GM12864 (cell line): ENCODE measurements around the gene PNMA6F.
"Not testable (repeated sequence)": the region's sequence is repeated elsewhere in the genome, so short reads cannot be mapped to it uniquely, and the experiment has no call there.

Experiments
- DNase-seq: peaks from one replicate; pipeline ENCODE4 v3.0.0-alpha.2; 2011; ENCODE audit warnings: low read depth
- H3K4me3 ChIP-seq: 2 replicates; pipeline ENCODE4 v1.5.1; 2011; ENCODE audit warnings: mild to moderate bottlenecking, low read depth, low read length, control low read depth
- TF ChIP-seq, protein P1 (sequence below): IDR thresholded peaks from 2 replicates; pipeline ENCODE4 v1.5.1; 2011; ENCODE audit warnings: low read depth, mild to moderate bottlenecking, moderate library complexity, low read length, control low read depth, inconsistent platforms; ENCODE audit errors: missing control alignments

PNMA6F gene

DNA sequence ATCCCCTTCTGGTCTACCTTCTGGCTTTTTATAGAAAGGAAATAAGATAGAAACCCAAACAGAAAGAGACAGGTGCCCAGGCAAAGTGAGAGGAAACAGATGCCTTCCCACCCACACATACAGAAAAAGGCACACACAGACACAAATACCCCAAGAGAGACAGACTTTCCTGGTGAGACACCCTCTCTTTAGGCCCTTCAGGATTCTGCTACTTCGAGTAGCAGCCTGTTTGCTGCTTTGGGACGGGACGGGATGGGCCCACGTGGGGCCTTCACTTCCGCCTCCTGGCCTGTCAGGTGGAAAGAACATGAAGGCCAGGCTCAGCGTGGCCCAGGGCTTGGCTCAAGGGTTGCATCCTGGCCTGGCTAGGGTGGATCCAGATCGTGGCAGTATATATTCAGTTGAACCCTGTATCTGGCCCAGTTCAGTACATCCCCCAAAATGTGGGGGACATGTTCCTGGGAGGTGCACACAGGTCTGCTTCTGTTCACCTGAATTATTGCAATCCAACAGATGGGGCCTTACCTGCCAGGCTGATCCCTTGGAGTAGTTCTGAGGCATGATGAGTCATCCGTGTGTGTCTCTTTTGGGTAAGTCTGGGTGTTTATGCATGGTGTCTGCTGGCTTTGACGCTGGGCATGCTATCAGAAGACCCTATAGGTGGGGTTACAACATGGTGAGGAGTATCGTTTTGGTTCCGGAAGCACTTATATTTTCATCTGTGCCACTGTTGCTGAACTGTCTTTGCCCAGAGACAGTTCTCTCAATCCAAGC lies 14.7 kb upstream of the PNMA6F start:
- TF ChIP-seq, protein P1, sequence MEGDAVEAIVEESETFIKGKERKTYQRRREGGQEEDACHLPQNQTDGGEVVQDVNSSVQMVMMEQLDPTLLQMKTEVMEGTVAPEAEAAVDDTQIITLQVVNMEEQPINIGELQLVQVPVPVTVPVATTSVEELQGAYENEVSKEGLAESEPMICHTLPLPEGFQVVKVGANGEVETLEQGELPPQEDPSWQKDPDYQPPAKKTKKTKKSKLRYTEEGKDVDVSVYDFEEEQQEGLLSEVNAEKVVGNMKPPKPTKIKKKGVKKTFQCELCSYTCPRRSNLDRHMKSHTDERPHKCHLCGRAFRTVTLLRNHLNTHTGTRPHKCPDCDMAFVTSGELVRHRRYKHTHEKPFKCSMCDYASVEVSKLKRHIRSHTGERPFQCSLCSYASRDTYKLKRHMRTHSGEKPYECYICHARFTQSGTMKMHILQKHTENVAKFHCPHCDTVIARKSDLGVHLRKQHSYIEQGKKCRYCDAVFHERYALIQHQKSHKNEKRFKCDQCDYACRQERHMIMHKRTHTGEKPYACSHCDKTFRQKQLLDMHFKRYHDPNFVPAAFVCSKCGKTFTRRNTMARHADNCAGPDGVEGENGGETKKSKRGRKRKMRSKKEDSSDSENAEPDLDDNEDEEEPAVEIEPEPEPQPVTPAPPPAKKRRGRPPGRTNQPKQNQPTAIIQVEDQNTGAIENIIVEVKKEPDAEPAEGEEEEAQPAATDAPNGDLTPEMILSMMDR, result no peak
- no peak for DNase-seq
- H3K4me3 ChIP-seq, result peak overlapping the region; percentile 2

DNA sequence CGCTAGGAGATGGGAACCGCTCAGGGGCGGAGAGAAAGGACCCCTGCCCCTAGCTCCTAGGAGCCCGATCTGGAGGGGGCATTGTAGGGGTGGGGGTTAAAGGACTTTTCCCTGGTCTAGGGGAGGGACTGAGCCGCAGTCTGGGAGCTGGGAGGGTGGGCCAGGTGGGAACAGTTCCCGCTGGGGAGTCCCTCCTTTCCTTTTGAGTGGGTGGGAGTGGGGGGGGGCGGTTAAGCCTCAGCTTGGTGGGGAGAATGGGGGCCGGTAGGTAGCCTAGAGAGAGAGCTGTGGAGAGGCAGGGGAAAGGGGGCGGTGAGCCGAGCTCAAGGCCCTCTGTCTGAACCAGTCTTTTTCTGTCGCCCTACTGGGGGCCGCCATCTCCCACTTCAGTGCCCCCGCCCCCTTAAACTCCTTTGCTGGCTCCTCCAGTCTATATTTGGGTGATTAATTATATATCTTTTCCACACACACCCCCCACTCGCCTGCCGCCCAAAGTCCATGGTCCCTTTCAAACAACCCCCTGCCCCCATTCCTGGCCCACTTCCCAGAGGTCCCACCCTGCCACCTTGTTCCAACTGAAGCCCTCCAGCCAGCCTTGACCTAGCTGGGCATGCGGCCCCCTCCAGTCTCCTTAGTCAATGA lies 13.2 kb upstream of the PNMA6F start:
- no peak for DNase-seq
- TF ChIP-seq, protein P1, result no peak
- peak overlapping the region; percentile 84 for H3K4me3 ChIP-seq

DNA sequence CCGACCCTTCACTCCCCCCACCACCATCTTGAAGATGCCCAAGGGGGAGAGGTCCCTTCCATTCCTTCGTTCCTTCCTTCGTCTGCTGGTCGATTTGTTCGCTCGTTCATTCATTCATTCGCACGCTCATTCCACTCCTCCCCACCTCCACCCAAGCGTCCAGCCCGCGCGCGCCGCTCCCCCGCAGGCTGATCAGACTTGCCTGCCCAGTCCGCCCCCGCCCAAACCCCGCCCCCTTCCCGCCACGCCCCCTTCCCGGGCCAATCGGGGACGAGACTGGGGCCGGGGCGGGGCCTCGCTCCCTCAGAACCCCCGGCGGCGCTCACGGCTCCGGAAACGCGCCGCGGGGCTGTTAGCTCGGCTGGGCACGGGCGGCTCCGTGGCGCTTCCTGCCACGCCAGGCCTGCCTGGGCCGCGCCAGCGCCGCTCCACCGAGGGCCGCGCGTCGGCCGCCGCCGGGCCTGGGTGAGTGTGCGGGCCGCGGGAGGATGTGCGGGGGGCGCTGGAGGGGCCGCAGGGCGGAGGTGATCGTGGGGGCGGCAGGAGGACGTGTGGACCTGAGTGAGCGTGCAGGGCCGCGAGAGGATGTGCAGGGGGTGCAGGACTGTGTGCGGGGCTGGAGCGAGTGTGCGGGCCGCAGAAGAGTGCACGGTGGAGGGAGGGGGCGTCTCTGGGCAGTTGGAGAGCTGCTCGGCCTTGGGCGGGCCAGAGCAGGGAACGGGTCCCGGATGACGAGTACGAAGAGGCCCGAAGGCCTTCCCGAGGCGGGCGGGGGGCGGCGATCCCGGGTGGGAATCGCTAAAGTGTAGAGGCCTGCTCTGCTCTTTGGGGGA lies 12.5 kb upstream of the PNMA6F start, which contains the start of gene ZNF275:
TSS of gene ZNF275 (plus strand) at position 333 of the 833 bp plus-strand sequence. CDS start 2,527 bp downstream, outside the sequence.
- TF ChIP-seq, protein P1, result no peak
- no peak for DNase-seq
- peak within 1 kb of the TSS; percentile 84 for H3K4me3 ChIP-seq

DNA sequence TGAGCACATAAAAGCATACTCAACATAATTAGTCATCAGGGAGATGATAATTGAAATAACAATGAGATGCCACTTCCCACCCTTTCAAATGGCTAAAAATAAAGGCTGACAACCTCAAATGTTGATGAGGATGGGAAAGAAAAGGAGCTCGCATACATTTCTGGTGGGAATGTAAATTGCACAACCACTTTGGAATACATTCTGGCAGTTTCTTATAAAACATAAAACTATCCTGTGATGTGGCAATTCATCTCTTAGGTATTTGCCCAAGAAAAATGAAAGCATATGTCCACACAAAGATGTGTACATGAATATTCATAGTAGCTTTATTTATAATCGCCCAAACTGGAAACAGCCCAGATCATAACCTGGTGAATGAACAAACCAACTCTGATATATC lies 11.7 kb upstream of the PNMA6F start:
- H3K4me3 ChIP-seq, result no peak overlapping the region
- DNase-seq, result no peak
- TF ChIP-seq, protein P1, result no peak

DNA sequence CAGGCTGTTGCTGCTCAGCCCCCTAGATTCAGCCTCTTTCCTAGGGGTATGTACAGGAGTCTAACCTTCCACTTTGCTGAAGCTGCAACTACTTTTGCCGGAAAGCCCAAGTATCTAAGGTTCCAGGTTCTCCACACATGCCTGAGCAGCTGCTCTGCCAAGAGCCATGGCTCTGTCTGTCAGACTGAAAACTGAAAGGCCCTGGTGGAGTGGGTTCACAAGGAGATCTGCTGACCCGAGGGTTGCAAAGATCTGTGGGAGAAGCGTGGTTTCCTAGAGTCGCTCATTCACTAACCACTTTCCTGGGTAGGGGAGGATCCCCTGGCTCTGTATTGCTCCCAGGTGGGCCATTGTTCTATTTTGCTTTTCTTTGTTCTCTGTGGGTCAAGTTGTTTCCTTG lies 6.0 kb upstream of the PNMA6F start:
- TF ChIP-seq, protein P1, result no peak
- DNase-seq, result no peak
- H3K4me3 ChIP-seq, result no peak overlapping the region

DNA sequence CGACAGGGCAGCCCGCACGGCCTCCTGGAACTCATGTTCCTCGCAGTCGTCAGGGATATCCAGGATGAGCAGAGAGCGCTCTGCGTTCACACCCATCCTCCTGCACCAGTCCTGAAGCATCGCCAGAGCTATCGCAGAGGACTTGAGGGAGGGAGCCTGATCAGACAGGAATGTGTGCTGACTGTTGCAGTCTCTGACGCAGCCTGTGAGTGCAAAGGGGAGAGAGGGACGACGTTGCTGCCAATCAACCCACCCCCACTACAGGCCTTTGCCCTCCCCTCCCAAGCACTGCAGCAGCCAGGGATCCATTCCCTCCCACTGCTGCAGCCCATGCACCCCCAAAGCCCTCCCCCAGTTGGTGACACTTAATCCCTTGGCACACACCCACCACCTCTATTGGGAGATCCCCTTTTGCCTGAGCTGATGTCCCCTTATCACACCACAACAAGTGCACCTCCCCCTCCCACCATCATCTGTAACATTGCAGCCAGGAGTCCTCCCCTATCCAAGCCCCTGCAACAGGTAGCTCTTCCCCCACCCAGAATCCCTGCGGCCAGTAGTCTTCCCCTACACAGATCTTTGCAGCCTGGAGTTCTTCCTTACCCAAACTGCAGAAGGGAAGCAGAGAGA lies 897 bp downstream of the PNMA6F start:
- H3K4me3 ChIP-seq, result no peak overlapping the region
- TF ChIP-seq, protein P1, result no peak
- no peak for DNase-seq

DNA sequence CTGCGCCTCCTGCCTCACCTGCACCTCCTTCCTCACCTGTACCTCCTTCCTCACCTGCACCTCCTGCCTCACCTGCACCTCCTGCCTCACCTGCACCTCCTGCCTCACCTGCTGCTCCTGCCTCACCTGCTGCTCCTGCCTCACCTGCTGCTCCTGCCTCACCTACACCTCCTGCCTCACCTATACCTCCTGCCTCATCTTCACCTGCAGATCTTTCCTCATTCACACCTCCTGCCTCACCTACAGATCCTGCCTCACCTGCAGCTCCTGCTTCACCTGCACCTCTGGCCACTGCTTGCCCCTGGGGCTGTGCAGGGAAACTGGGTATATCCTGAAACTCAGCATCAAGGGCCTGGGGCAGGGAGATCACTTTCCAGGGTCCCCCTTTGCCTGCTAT lies 1.5 kb downstream of the PNMA6F start:
- H3K4me3 ChIP-seq, DNase-seq: not testable (repeated sequence)
